MCF 10A (cell line): ENCODE data around the gene DAB1. TPM values are rescaled to one million over a fixed set of nuclear protein-coding genes. Genes with fewer than 3 reads are reported as not detected.

Experiments used
- BruUV-seq: library from RNA; stranded (reverse); fragments of 400-500 nt; replicated peaks from 2 replicates; lab custom pipeline; 2021; lab: Mats Ljungman, UMichigan
- CTCF ChIA-PET: fragments of 300-600 bp; sonication (Branson Sonifier 250); formaldehyde crosslinking; extraction: SDS; loops from one replicate; lab custom pipeline; 2021; ENCODE audit warnings: antibody characterized with exemption, inconsistent platforms; lab: Yijun Ruan, JAX
- POLR2A ChIA-PET: fragments of 300-600, 350-650 bp; sonication (Branson Sonifier 250); formaldehyde crosslinking; extraction: SDS; loops from one replicate; lab custom pipeline; 2020; ENCODE audit warnings: antibody characterized with exemption, inconsistent platforms; lab: Yijun Ruan, JAX
- DNase-seq: peaks from one replicate; pipeline ENCODE4 v3.0.0-alpha.2; 2018; ENCODE audit not compliant: unreplicated experiment
- H3K27ac Mint-ChIP-seq: one replicate; pipeline ENCODE4 v1.8.0; 2022; ENCODE audit warnings: mild to moderate bottlenecking, low read depth, mixed read lengths; ENCODE audit not compliant: unreplicated experiment
- H3K27me3 Mint-ChIP-seq: one replicate; pipeline ENCODE4 v1.8.0; 2022; ENCODE audit warnings: mixed read lengths; ENCODE audit not compliant: insufficient read depth, unreplicated experiment
- H3K36me3 Mint-ChIP-seq: one replicate; pipeline ENCODE4 v1.8.0; 2022; ENCODE audit warnings: mild to moderate bottlenecking, moderate library complexity, mixed read lengths; ENCODE audit not compliant: insufficient read depth, unreplicated experiment
- H3K4me1 Mint-ChIP-seq: one replicate; pipeline ENCODE4 v1.8.0; 2022; ENCODE audit warnings: mixed read lengths; ENCODE audit not compliant: insufficient read depth, unreplicated experiment
- H3K4me3 Mint-ChIP-seq: one replicate; pipeline ENCODE4 v1.8.0; 2022; ENCODE audit warnings: mild to moderate bottlenecking, moderate library complexity, mixed read lengths; ENCODE audit not compliant: unreplicated experiment
- H3K9me3 Mint-ChIP-seq: one replicate; pipeline ENCODE4 v1.8.0; 2022; ENCODE audit warnings: mixed read lengths; ENCODE audit not compliant: unreplicated experiment
- intact Hi-C: fragments of 100-400 bp; cut with micrococcal nuclease; formaldehyde crosslinking; loops from 2 replicates; pipeline ENCODE4 v1.14.1; 2022
- total RNA-seq: library from RNA; stranded (reverse); gene quantifications from 2 replicates; pipeline ENCODE4 v1.2.3, GENCODE V29; 2022
- TF ChIP-seq, protein P1 (sequence below): fragments of 200-600 bp; IDR thresholded peaks from one replicate; pipeline ENCODE4 v1.8.0; 2022; ENCODE audit warnings: antibody characterized with exemption, mild to moderate bottlenecking; ENCODE audit not compliant: unreplicated experiment

DAB1 gene
- total RNA-seq, 1 experiment from 2014 or later, result not detected

DNA sequence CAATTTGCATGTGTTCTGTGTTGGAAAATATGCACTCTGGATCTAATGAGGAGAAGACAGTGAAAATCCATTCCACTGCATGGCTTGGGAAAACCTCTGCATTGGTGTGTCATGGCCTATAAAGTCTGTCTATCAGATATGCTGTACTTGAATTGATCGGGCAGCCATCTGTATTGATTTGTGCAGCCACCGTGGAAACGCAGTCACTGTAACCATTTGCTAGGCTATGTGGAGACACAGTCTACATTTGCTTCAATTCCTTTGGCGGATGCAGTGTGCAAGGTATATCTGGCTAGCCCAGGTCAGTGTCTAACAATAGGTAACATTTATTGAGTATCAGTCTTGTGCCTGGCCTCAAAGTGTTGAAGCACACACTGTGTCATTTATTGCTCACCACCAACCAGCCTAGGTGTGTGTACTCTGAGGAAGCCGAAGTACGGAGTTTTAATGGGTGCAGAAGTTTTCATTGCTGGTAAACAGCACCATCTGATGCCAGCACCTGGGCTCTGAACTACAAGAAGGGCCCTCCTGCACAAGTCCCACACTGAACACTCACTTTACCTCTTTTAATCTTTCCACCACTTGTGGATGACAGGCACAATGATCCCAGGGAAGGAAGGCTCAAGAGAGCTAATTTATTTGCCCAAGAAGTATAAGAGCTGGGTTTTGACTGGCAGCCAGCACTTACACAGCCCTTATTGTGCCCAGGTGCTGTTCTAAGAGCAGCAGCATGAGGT is 83.4 kb downstream of the DAB1 start:
- H3K36me3 Mint-ChIP-seq, result no peaks in the 10 kb centered on the region
- no peak for DNase-seq
- no TSS peak for BruUV-seq
- ChIA-PET CTCF (interaction anchor here (0.6 to 1.6 kb wide), 6 partner anchors 9 to 510 kb away, joined by 3 to 11 read pairs (median 3); no protein-coding TSS in a partner anchor), POLR2A (no interaction called here)
- no peaks in the 10 kb centered on the region for H3K9me3 Mint-ChIP-seq
- H3K27me3 Mint-ChIP-seq, result peaks cover 22% of the 10 kb centered on the region
- H3K4me1 Mint-ChIP-seq, result no peaks in the 10 kb centered on the region
- H3K27ac Mint-ChIP-seq, result no peak overlapping the region
- intact Hi-C loops, result loop anchor here (2.0 kb wide), 1 partner anchor 508 kb away; no protein-coding TSS in a partner anchor
- no peak overlapping the region for H3K4me3 Mint-ChIP-seq
- TF ChIP-seq, protein P1, sequence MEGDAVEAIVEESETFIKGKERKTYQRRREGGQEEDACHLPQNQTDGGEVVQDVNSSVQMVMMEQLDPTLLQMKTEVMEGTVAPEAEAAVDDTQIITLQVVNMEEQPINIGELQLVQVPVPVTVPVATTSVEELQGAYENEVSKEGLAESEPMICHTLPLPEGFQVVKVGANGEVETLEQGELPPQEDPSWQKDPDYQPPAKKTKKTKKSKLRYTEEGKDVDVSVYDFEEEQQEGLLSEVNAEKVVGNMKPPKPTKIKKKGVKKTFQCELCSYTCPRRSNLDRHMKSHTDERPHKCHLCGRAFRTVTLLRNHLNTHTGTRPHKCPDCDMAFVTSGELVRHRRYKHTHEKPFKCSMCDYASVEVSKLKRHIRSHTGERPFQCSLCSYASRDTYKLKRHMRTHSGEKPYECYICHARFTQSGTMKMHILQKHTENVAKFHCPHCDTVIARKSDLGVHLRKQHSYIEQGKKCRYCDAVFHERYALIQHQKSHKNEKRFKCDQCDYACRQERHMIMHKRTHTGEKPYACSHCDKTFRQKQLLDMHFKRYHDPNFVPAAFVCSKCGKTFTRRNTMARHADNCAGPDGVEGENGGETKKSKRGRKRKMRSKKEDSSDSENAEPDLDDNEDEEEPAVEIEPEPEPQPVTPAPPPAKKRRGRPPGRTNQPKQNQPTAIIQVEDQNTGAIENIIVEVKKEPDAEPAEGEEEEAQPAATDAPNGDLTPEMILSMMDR, result no peak

DNA sequence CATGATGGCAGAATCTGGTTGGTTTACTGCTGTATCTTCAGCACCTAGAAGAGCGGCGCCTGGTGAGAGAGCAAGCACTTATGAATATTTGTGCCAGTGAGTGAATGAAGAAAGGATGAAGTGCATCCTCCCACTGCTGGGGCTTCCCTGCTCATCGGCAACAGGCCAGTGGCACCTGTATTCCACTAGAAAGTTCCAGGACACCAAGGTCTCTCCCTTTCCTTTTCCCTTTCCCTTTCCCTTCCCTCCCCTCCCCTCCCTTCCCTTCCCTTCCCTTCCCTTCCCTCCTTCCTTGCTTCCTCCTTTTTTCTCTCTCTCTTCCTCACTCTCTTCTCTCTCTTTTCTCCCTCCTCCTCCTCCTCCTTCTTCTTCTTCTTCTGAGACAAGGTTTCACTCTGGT is 86.2 kb downstream of the DAB1 start:
- POLR2A ChIA-PET, result interaction anchor here (0.7 kb wide), 1 partner anchor 55 kb away, joined by 3 read pairs; no protein-coding TSS in a partner anchor
- H3K9me3 Mint-ChIP-seq, result no peaks in the 10 kb centered on the region
- intact Hi-C loops, result no loop called here
- BruUV-seq, result no TSS peak
- H3K27ac Mint-ChIP-seq, result no peak overlapping the region
- no peak for DNase-seq
- CTCF ChIA-PET, result no interaction called here
- no peaks in the 10 kb centered on the region for H3K4me1 Mint-ChIP-seq
- peaks cover 22% of the 10 kb centered on the region for H3K27me3 Mint-ChIP-seq
- H3K36me3 Mint-ChIP-seq, result no peaks in the 10 kb centered on the region
- H3K4me3 Mint-ChIP-seq, result no peak overlapping the region
- TF ChIP-seq, protein P1, result no peak

DNA sequence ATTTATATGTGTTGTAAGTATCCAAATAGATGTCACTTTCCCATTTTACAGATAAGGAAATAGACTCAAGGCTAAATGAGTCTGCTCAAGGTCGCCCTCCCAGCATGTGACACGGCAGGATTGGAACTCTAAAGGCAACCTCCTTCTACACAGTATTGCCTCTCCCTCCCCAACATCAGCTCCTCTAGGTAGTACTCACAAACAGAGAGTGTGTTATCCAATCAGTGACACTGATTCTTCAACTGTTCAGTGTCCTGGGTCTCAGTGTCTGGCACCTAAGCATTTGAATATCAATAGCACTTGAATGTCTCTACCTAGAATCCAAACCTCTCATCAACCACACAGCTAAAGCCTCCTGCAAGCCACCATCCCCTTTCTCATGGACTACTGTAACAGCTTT is 87.1 kb downstream of the DAB1 start:
- BruUV-seq, result no TSS peak
- Mint-ChIP-seq H3K27ac (peak overlapping the region; percentile 1), H3K9me3 (no peaks in the 10 kb centered on the region)

DNA sequence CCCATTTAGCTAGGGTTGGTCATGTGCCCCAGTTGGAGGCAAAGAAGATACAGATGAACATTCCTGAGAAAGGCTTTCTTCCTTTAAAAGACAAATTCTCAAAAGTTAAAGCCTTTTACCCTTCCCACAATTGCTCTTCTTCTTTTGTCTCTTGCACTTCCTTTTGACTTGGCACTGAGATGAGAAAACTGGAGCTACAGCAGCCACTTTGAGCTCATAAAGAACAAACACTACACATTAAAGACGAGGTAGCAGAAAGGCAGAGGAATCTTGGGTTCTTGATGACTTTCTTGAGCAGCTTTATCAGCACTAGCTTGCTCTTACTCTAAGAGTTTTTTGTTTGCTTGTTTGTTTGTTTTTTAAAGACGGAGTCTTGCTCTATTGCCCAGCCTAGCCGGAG is 92.2 kb downstream of the DAB1 start:
- H3K36me3 Mint-ChIP-seq, result no peaks in the 10 kb centered on the region
- TF ChIP-seq, protein P1, result no peak
- ChIA-PET POLR2A (no interaction called here), CTCF (interaction anchor here (0.5 to 0.9 kb wide), 2 partner anchors 9 to 153 kb away, joined by 3 to 4 read pairs; no protein-coding TSS in a partner anchor)
- intact Hi-C loops, result no loop called here
- H3K9me3 Mint-ChIP-seq, result no peaks in the 10 kb centered on the region
- peaks cover 1% of the 10 kb centered on the region for H3K27me3 Mint-ChIP-seq
- DNase-seq, result no peak
- no peak overlapping the region for H3K4me3 Mint-ChIP-seq
- no TSS peak for BruUV-seq
- H3K27ac Mint-ChIP-seq, result no peak overlapping the region
- H3K4me1 Mint-ChIP-seq, result no peaks in the 10 kb centered on the region

More for the DNA sequence above, 87.1 kb downstream of the DAB1 start:
- Mint-ChIP-seq H3K4me3 (no peak overlapping the region), H3K4me1 (no peaks in the 10 kb centered on the region), H3K36me3 (no peaks in the 10 kb centered on the region), H3K27me3 (peaks cover 22% of the 10 kb centered on the region)
- no peak for DNase-seq
- TF ChIP-seq, protein P1, result no peak
- ChIA-PET CTCF (interaction anchor here (0.6 kb wide), 1 partner anchor 408 kb away, joined by 3 read pairs; no protein-coding TSS in a partner anchor), POLR2A (no interaction called here)
- intact Hi-C loops, result no loop called here
